GM23248 (cell line): Measurements from ENCODE around the gene UBE2QL1.

ENCODE experiments used
- EZH2 ChIP-seq: fragments of 200-600 bp; sonication (generic); IDR thresholded peaks from 2 replicates; pipeline ENCODE4 v1.6.1; 2018; ENCODE audit warnings: antibody characterized with exemption, mild to moderate bottlenecking; ENCODE audit not compliant: insufficient read depth, poor library complexity, severe bottlenecking
- EZH2phosphoT487 ChIP-seq: fragments of 200-600 bp; sonication (generic); IDR thresholded peaks from 2 replicates; pipeline ENCODE4 v1.6.1; 2018; ENCODE audit warnings: antibody characterized with exemption, moderate library complexity, mild to moderate bottlenecking, low read depth; ENCODE audit not compliant: insufficient read depth

DNA sequence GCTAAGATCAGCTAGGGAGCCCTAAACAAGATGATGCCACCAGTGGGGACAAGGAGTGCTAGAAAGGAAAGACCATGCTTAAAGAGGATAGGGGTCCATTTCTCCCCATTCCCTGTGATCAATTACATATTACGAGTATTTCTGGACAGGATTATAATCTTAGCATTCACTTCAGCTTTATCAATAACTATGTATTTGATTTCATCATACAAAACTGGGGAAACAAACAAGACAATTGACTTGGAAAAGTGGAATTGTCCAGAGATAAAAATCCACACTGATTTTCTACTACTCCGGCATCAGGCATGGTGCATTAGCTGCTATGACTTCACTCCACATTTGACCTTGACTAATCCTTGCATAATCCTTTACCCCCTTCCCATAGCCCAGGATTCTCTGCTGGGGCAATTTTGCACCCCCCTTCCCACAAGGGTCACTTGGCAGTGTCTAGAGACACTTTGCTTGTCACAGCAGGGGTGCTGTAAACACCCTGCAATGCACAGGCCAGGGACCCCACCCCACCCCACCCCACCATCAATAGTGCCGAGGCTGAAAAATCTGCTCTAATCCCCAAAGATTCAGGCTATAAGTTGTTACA, 29.9 kb upstream of the UBE2QL1 start:
- no peak for TF ChIP-seq EZH2phosphoT487
- no peak for TF ChIP-seq EZH2
